ENCODE results near the gene TRAT1.
"Not testable (repeated sequence)": the region's sequence is repeated elsewhere in the genome, so short reads cannot be mapped to it uniquely, and the experiment has no call there.

Gene TRAT1

GRCh38 chr3:108822123-108822897, at the start of gene TRAT1:
Gene TRAT1, plus strand, starts transcription at chr3:108822786. Its CDS starts 142 bp downstream, at chr3:108822928.
- DNase-seq: no peak

GRCh38 chr3:108775649-108776048, 46.9 kb upstream of the TRAT1 start:
- no peak for DNase-seq

- DNase-seq: no peak
These were observed 43.1 kb upstream of the TRAT1 start for GRCh38 chr3:108779496-108779895.

- DNase-seq: no peak
These were observed 42.4 kb upstream of the TRAT1 start for GRCh38 chr3:108780235-108780634.

- DNase-seq: no peak
These were observed 31.1 kb upstream of the TRAT1 start for GRCh38 chr3:108791473-108791872.

- no peak for DNase-seq
These were observed 18.1 kb upstream of the TRAT1 start for GRCh38 chr3:108804437-108804836.

GRCh38 chr3:108804966-108805365, 17.6 kb upstream of the TRAT1 start:
- DNase-seq: no peak

- DNase-seq: no peak
These were observed 16.3 kb upstream of the TRAT1 start for GRCh38 chr3:108806316-108806715.

- DNase-seq: no peak
These were observed 4.2 kb upstream of the TRAT1 start for GRCh38 chr3:108818404-108818803.

- DNase-seq: no peak
These were observed 2.0 kb upstream of the TRAT1 start for GRCh38 chr3:108820586-108820985.

- no peak for DNase-seq
These were observed 641 bp downstream of the TRAT1 start for GRCh38 chr3:108823227-108823626.

GRCh38 chr3:108823803-108824202, 1.2 kb downstream of the TRAT1 start:
- not testable (repeated sequence) for DNase-seq

- DNase-seq: peak; percentile 16
These were observed 4.0 kb downstream of the TRAT1 start for GRCh38 chr3:108826309-108827187.

- DNase-seq: no peak
These were observed 7.8 kb downstream of the TRAT1 start for GRCh38 chr3:108830381-108830780.

GRCh38 chr3:108830991-108831614, 8.5 kb downstream of the TRAT1 start:
- DNase-seq: no peak

GRCh38 chr3:108833611-108834010, 11.0 kb downstream of the TRAT1 start:
- DNase-seq: no peak

- DNase-seq: no peak
These were observed 12.0 kb downstream of the TRAT1 start for GRCh38 chr3:108834551-108834950.

GRCh38 chr3:108835101-108835500, 12.5 kb downstream of the TRAT1 start:
- no peak for DNase-seq

GRCh38 chr3:108838436-108838835, 15.8 kb downstream of the TRAT1 start:
- DNase-seq: no peak

- DNase-seq: no peak
These were observed 23.2 kb downstream of the TRAT1 start for GRCh38 chr3:108845709-108846293.

GRCh38 chr3:108847187-108847586, 24.6 kb downstream of the TRAT1 start:
- DNase-seq: no peak

GRCh38 chr3:108849075-108849474, 26.5 kb downstream of the TRAT1 start:
- DNase-seq: no peak

GRCh38 chr3:108861401-108861800, 38.8 kb downstream of the TRAT1 start:
- no peak for DNase-seq
